ENCODE results near the gene IFNAR1.
A peak's percentile ranks its signal among the peaks of the same experiment; 100 is the strongest.

IFNAR1 gene

GRCh38 chr21:33396436-33396835 lies 71.7 kb downstream of the IFNAR1 start:
- DNase-seq (ENCODE audit: low spot score): no peak
- no peak overlapping the region for H3K4ac ChIP-seq (ENCODE audit: low read length)
- no peak overlapping the region for H2AK5ac ChIP-seq (ENCODE audit: low read depth, low read length)
- peaks cover 2% of the 10 kb centered on the region for H3K79me1 ChIP-seq (ENCODE audit: low read depth, low read length)
- no peak overlapping the region for H2BK120ac ChIP-seq (ENCODE audit: low read depth, low read length)
- no peaks in the 10 kb centered on the region for H3K36me3 ChIP-seq (replicated peaks in 1 of 2; ENCODE audit: control insufficient read depth in 2 of 2, insufficient read depth in 2 of 2, low read length in 2 of 2)
- no peak overlapping the region for H2BK15ac ChIP-seq (ENCODE audit: low read length)
- no peak overlapping the region for H3K27ac ChIP-seq (replicated peaks; ENCODE audit: low read length)
- H3K27me3 ChIP-seq (ENCODE audit: control insufficient read depth in 3 of 3, insufficient read depth in 3 of 3, low read depth in 1 of 3, low read length in 3 of 3): peaks cover 0 to 2% (median 0%) of the 10 kb centered on the region in 3 experiments
- H2AFZ ChIP-seq (ENCODE audit: low read length): no peak overlapping the region
- H3K9ac ChIP-seq (ENCODE audit: low read depth, low read length, poor library complexity): no peak overlapping the region
- H2BK12ac ChIP-seq (ENCODE audit: low read length): no peak overlapping the region
- H4K8ac ChIP-seq (ENCODE audit: low read depth, low read length): no peak overlapping the region
- no peak overlapping the region for H3K4me2 ChIP-seq (ENCODE audit: insufficient read depth, low read length, poor library complexity, severe bottlenecking)
- no CpG with 5 or more reads among the region's 6 CpGs for WGBS, 2 donors (ENCODE audit: extremely low coverage in 2 of 2, insufficient read length in 2 of 2, insufficient replicate concordance in 1 of 2)
- H3K4me3 ChIP-seq (ENCODE audit: low read length in 2 of 2): no peak overlapping the region
- no peak overlapping the region for H4K91ac ChIP-seq (ENCODE audit: low read depth, low read length, poor library complexity)
- H3K14ac ChIP-seq (ENCODE audit: low read length): no peak overlapping the region
- H2BK5ac ChIP-seq (ENCODE audit: low read length): no peak overlapping the region
- peaks cover 0 to 5% of the 10 kb centered on the region in 2 donors for H3K4me1 ChIP-seq (ENCODE audit: control insufficient read depth in 2 of 2, insufficient read depth in 1 of 2, low read depth in 1 of 2, low read length in 2 of 2)
- H3K23ac ChIP-seq (ENCODE audit: low read depth, low read length, poor library complexity): no peak overlapping the region
- H3K18ac ChIP-seq (ENCODE audit: low read length): no peak overlapping the region
- no peaks in the 10 kb centered on the region for H3K9me3 ChIP-seq (replicated peaks in 1 of 2; ENCODE audit: control insufficient read depth in 2 of 2, insufficient read depth in 1 of 2, low read depth in 1 of 2, low read length in 2 of 2)

GRCh38 chr21:33396951-33397350 lies 72.2 kb downstream of the IFNAR1 start:
- WGBS, 2 donors (ENCODE audit: extremely low coverage in 2 of 2, insufficient read length in 2 of 2, insufficient replicate concordance in 1 of 2): no CpG with 5 or more reads among the region's 5 CpGs
- Histone ChIP-seq H2AK5ac (ENCODE audit: low read depth, low read length) (no peak overlapping the region), H3K14ac (ENCODE audit: low read length) (no peak overlapping the region), H3K27me3 (ENCODE audit: control insufficient read depth in 3 of 3, insufficient read depth in 3 of 3, low read depth in 1 of 3, low read length in 3 of 3) (peaks cover 0 to 2% (median 0%) of the 10 kb centered on the region in 3 experiments), H3K4ac (ENCODE audit: low read length) (no peak overlapping the region), H3K4me3 (ENCODE audit: low read length in 2 of 2) (no peak overlapping the region), H3K27ac (replicated peaks; ENCODE audit: low read length) (no peak overlapping the region), H2BK120ac (ENCODE audit: low read depth, low read length) (no peak overlapping the region), H3K23ac (ENCODE audit: low read depth, low read length, poor library complexity) (no peak overlapping the region), H2BK5ac (ENCODE audit: low read length) (no peak overlapping the region), H3K4me1 (ENCODE audit: control insufficient read depth in 2 of 2, insufficient read depth in 1 of 2, low read depth in 1 of 2, low read length in 2 of 2) (peaks cover 0 to 5% of the 10 kb centered on the region in 2 donors), H4K8ac (ENCODE audit: low read depth, low read length) (no peak overlapping the region), H2AFZ (ENCODE audit: low read length) (no peak overlapping the region), H3K79me1 (ENCODE audit: low read depth, low read length) (peaks cover 2% of the 10 kb centered on the region), H2BK12ac (ENCODE audit: low read length) (no peak overlapping the region), H3K36me3 (replicated peaks in 1 of 2; ENCODE audit: control insufficient read depth in 2 of 2, insufficient read depth in 2 of 2, low read length in 2 of 2) (no peaks in the 10 kb centered on the region), H3K18ac (ENCODE audit: low read length) (no peak overlapping the region), H4K91ac (ENCODE audit: low read depth, low read length, poor library complexity) (no peak overlapping the region), H3K9me3 (replicated peaks in 1 of 2; ENCODE audit: control insufficient read depth in 2 of 2, insufficient read depth in 1 of 2, low read depth in 1 of 2, low read length in 2 of 2) (no peaks in the 10 kb centered on the region), H3K9ac (ENCODE audit: low read depth, low read length, poor library complexity) (no peak overlapping the region), H2BK15ac (ENCODE audit: low read length) (no peak overlapping the region), H3K4me2 (ENCODE audit: insufficient read depth, low read length, poor library complexity, severe bottlenecking) (no peak overlapping the region)
- DNase-seq (ENCODE audit: low spot score): no peak

GRCh38 chr21:33397717-33398116 lies 72.9 kb downstream of the IFNAR1 start:
- no peak overlapping the region for H3K27ac ChIP-seq (replicated peaks; ENCODE audit: low read length)
- no CpG with 5 or more reads among the region's 3 CpGs for WGBS, 2 donors (ENCODE audit: extremely low coverage in 2 of 2, insufficient read length in 2 of 2, insufficient replicate concordance in 1 of 2)

GRCh38 chr21:33398361-33398760 lies 73.6 kb downstream of the IFNAR1 start:
- Histone ChIP-seq H4K8ac (ENCODE audit: low read depth, low read length) (no peak overlapping the region), H3K4ac (ENCODE audit: low read length) (peak overlapping the region; percentile 76), H4K91ac (ENCODE audit: low read depth, low read length, poor library complexity) (no peak overlapping the region), H3K36me3 (replicated peaks in 1 of 2; ENCODE audit: control insufficient read depth in 2 of 2, insufficient read depth in 2 of 2, low read length in 2 of 2) (no peaks in the 10 kb centered on the region), H3K27ac (replicated peaks; ENCODE audit: low read length) (no peak overlapping the region), H3K18ac (ENCODE audit: low read length) (no peak overlapping the region), H2AFZ (ENCODE audit: low read length) (no peak overlapping the region), H2BK5ac (ENCODE audit: low read length) (no peak overlapping the region), H3K9me3 (replicated peaks in 1 of 2; ENCODE audit: control insufficient read depth in 2 of 2, insufficient read depth in 1 of 2, low read depth in 1 of 2, low read length in 2 of 2) (no peaks in the 10 kb centered on the region), H2BK12ac (ENCODE audit: low read length) (no peak overlapping the region), H3K9ac (ENCODE audit: low read depth, low read length, poor library complexity) (no peak overlapping the region), H3K4me1 (ENCODE audit: control insufficient read depth in 2 of 2, insufficient read depth in 1 of 2, low read depth in 1 of 2, low read length in 2 of 2) (peaks cover 0 to 6% of the 10 kb centered on the region in 2 donors), H3K79me1 (ENCODE audit: low read depth, low read length) (peaks cover 2% of the 10 kb centered on the region), H3K27me3 (ENCODE audit: control insufficient read depth in 3 of 3, insufficient read depth in 3 of 3, low read depth in 1 of 3, low read length in 3 of 3) (peaks cover 0 to 2% (median 0%) of the 10 kb centered on the region in 3 experiments), H3K23ac (ENCODE audit: low read depth, low read length, poor library complexity) (no peak overlapping the region), H3K4me3 (ENCODE audit: low read length in 2 of 2) (no peak overlapping the region), H3K14ac (ENCODE audit: low read length) (no peak overlapping the region), H2BK120ac (ENCODE audit: low read depth, low read length) (no peak overlapping the region), H2AK5ac (ENCODE audit: low read depth, low read length) (peak overlapping the region; percentile 74), H3K4me2 (ENCODE audit: insufficient read depth, low read length, poor library complexity, severe bottlenecking) (no peak overlapping the region), H2BK15ac (ENCODE audit: low read length) (peak overlapping the region; percentile 37)
- no peak for DNase-seq (ENCODE audit: low spot score)
- WGBS, 2 donors (ENCODE audit: extremely low coverage in 2 of 2, insufficient read length in 2 of 2, insufficient replicate concordance in 1 of 2): no CpG with 5 or more reads among the region's 5 CpGs

More at GRCh38 chr21:33397717-33398116, 72.9 kb downstream of the IFNAR1 start:
- Histone ChIP-seq H3K4me3 (ENCODE audit: low read length in 2 of 2) (no peak overlapping the region), H3K79me1 (ENCODE audit: low read depth, low read length) (peaks cover 2% of the 10 kb centered on the region), H3K9ac (ENCODE audit: low read depth, low read length, poor library complexity) (no peak overlapping the region), H3K18ac (ENCODE audit: low read length) (peak overlapping the region; percentile 59), H3K23ac (ENCODE audit: low read depth, low read length, poor library complexity) (no peak overlapping the region), H3K14ac (ENCODE audit: low read length) (no peak overlapping the region), H2BK120ac (ENCODE audit: low read depth, low read length) (no peak overlapping the region), H2AFZ (ENCODE audit: low read length) (no peak overlapping the region), H3K27me3 (ENCODE audit: control insufficient read depth in 3 of 3, insufficient read depth in 3 of 3, low read depth in 1 of 3, low read length in 3 of 3) (peaks cover 0 to 2% (median 0%) of the 10 kb centered on the region in 3 experiments), H3K9me3 (replicated peaks in 1 of 2; ENCODE audit: control insufficient read depth in 2 of 2, insufficient read depth in 1 of 2, low read depth in 1 of 2, low read length in 2 of 2) (no peaks in the 10 kb centered on the region), H3K4me2 (ENCODE audit: insufficient read depth, low read length, poor library complexity, severe bottlenecking) (no peak overlapping the region), H2BK12ac (ENCODE audit: low read length) (no peak overlapping the region), H2BK15ac (ENCODE audit: low read length) (no peak overlapping the region), H2BK5ac (ENCODE audit: low read length) (no peak overlapping the region), H3K4ac (ENCODE audit: low read length) (peak overlapping the region; percentile 76), H2AK5ac (ENCODE audit: low read depth, low read length) (peak overlapping the region; percentile 3), H3K36me3 (replicated peaks in 1 of 2; ENCODE audit: control insufficient read depth in 2 of 2, insufficient read depth in 2 of 2, low read length in 2 of 2) (no peaks in the 10 kb centered on the region), H4K91ac (ENCODE audit: low read depth, low read length, poor library complexity) (no peak overlapping the region), H3K4me1 (ENCODE audit: control insufficient read depth in 2 of 2, insufficient read depth in 1 of 2, low read depth in 1 of 2, low read length in 2 of 2) (peaks cover 0 to 7% of the 10 kb centered on the region in 2 donors), H4K8ac (ENCODE audit: low read depth, low read length) (no peak overlapping the region)
- DNase-seq (ENCODE audit: low spot score): no peak

Data from neuronal stem cell (in vitro differentiated cells).